GM19035 (cell line): ENCODE data around the gene NES.
A peak's percentile ranks its signal among the peaks of the same experiment; 100 is the strongest.

Source experiments
- ATAC-seq: cut with Tn5 transposase; IDR thresholded peaks from one replicate; pipeline ENCODE4 v1.9.1; 2021; ENCODE audit not compliant: unreplicated experiment

Gene NES

DNA sequence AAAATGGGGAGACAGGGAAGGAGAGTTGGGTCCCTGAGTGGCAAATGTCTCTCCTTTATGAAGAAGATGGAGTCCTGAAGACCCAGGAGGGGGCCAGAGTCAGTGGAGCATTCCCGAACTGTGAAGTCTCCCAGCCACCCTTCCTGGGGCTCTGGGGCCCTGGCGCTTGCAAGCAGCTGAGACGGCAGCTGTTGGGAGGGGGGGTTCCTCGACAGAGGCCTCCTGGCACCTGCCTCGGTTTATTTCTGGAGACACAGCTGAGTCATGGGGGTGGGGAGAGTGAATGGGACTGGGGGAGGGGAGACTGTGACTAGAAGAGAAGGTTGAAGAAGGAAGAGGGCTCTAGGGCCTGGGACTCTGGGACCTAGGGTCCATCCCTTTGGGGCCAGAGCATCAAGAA lies 14.0 kb downstream of the NES start:
- ATAC-seq, result no peak

DNA sequence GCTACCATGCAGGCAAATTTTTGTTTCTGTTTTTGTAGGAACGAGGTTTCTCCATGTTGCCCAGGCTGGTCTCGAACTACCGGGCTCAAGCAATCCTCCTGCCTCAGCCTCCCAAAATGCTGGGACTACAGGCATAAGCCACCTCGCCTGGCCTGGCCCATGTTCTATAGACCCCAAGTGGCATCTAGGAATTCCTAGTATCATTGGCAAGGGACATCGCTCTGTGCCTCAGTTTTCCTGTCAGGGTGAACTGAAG lies 14.5 kb downstream of the NES start:
- no peak for ATAC-seq

- no peak for ATAC-seq
Measured at GRCh38 chr1:156662005-156662799, 15.0 kb downstream of the NES start.

DNA sequence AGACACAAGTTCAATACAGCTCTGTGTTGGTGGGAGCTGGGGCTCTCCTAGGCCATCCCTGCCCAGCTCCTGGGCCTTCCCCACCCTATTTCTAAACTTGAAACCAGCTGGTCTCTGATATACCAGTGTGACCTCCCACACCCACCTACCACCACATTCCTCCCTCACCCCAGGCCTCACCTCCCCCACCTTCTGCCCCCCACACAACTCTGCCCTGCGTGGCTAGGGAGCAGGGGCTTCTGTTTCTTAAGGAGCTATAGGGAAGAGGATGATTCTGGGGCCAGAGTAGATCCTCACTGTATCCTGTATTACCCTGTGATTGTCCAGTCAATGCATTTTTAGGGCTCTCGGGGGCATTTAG lies 16.5 kb downstream of the NES start:
- no peak for ATAC-seq

GRCh38 chr1:156659988-156660751 lies 17.0 kb downstream of the NES start:
- peak; percentile 62 for ATAC-seq

- no peak for ATAC-seq
Measured at GRCh38 chr1:156659661-156659987, 17.6 kb downstream of the NES start.

GRCh38 chr1:156658945-156659574 lies 18.1 kb downstream of the NES start:
- no peak for ATAC-seq

DNA sequence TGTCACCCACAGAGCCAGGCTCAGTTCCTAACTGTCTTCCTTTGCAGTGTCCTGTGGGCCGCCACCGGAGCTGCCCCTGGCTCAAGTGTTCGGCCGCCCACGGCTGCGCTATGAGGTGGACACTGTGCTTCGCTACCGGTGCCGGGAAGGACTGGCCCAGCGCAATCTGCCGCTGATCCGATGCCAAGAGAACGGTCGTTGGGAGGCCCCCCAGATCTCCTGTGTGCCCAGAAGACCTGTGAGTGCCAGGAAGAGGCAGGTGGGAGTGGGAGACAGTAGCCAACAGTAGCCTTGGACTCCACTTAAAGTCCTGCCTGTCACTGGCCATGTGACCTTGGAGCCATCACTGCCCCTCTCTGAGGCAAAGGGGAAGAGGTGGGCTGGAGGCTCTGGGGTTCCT lies 18.7 kb downstream of the NES start:
- ATAC-seq, result no peak

GRCh38 chr1:156657741-156658319 lies 19.4 kb downstream of the NES start:
- ATAC-seq, result no peak

- no peak for ATAC-seq
Measured at GRCh38 chr1:156656806-156657740, 20.1 kb downstream of the NES start.

DNA sequence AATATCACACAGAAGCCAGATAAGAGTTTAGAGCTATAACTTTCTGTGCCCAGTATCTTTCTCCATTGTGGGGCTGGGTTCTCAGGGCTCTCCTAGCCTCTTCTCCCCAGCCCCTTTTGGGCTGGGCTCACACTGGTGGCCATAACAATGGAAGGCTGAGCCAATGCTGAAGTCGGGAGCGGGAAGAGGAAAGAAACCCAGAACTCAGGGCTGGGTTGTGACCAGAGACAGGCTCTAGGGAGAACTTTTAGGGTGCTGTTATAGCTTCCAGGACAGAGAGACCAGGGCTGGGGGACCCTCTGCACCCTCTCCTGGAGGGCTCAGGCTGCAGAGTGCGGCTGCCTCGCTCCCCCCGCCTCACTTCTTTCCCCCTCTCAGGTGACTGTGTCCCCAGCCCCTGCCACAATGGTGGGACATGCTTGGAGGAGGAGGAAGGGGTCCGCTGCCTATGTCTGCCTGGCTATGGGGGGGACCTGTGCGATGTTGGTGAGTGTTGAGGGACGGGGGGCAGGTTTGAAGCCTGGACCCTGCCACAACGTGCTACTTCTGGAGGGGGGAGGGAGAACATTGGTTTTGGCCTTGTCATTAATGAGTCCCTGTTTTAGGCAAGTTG lies 21.2 kb downstream of the NES start:
- no peak for ATAC-seq

- ATAC-seq, result no peak
Measured at GRCh38 chr1:156655151-156655903, 21.9 kb downstream of the NES start.

- no peak for ATAC-seq
Measured at GRCh38 chr1:156654700-156655099, 22.5 kb downstream of the NES start.

GRCh38 chr1:156652992-156653355 lies 24.2 kb downstream of the NES start:
- no peak for ATAC-seq

DNA sequence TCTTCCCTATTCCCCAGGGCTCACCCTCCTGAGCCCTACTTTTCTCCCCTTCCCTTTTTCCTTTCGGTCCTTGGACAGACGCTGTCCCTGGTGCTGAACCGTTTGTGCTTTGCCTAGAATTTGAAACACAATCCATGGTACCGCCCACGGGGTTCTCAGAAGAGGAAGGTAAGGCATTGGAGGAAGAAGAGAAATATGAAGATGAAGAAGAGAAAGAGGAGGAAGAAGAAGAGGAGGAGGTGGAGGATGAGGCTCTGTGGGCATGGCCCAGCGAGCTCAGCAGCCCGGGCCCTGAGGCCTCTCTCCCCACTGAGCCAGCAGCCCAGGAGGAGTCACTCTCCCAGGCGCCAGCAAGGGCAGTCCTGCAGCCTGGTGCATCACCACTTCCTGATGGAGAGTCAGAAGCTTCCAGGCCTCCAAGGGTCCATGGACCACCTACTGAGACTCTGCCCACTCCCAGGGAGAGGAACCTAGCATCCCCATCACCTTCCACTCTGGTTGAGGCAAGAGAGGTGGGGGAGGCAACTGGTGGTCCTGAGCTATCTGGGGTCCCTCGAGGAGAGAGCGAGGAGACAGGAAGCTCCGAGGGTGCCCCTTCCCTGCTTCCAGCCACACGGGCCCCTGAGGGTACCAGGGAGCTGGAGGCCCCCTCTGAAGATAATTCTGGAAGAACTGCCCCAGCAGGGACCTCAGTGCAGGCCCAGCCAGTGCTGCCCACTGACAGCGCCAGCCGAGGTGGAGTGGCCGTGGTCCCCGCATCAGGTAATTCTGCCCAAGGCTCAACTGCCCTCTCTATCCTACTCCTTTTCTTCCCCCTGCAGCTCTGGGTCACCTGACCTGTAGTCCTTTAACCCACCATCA lies 24.8 kb downstream of the NES start:
- no peak for ATAC-seq

- no peak for ATAC-seq
Measured at GRCh38 chr1:156648951-156649350, 28.3 kb downstream of the NES start.

DNA sequence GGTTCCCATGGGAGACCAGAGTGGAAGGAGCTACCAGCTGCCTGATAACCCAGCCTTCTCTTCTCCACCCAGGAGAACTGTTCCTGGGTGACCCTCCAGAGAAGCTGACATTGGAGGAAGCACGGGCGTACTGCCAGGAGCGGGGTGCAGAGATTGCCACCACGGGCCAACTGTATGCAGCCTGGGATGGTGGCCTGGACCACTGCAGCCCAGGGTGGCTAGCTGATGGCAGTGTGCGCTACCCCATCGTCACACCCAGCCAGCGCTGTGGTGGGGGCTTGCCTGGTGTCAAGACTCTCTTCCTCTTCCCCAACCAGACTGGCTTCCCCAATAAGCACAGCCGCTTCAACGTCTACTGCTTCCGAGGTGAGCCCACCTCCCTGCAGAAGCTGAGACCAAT lies 28.7 kb downstream of the NES start:
- no peak for ATAC-seq

DNA sequence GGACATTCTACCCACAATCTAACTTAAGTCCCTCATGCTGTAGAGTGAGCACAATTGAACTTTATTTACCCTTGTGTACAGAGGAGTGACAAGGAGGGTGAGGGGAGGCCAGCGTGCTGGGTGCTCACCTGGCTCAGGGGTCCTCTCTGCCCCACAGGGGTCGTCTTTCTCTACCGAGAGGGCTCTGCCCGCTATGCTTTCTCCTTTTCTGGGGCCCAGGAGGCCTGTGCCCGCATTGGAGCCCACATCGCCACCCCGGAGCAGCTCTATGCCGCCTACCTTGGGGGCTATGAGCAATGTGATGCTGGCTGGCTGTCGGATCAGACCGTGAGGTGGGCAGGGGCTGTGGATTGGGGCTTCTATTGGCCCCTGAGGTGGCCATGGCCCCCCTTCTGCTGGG lies 29.9 kb downstream of the NES start:
- no peak for ATAC-seq

- ATAC-seq, result no peak
Measured at GRCh38 chr1:156646738-156647211, 30.4 kb downstream of the NES start.
